ENCODE data around the gene MACROH2A1. TPM values are rescaled to one million over a fixed set of nuclear protein-coding genes. Genes with fewer than 3 reads are reported as not detected.

MACROH2A1 gene
- total RNA-seq, result 337 TPM

GRCh38 chr5:135398855-135399793 lies at the start of gene MACROH2A1:
Gene MACROH2A1 (minus strand): TSS chr5:135399231. CDS start chr5:135389093, 10,138 bp downstream.
- H3K27me3 ChIP-seq (ENCODE audit: insufficient read depth, low read length), result no peaks in the 10 kb centered on the region
- H3K9me3 ChIP-seq (ENCODE audit: low read depth, low read length), result no peaks in the 10 kb centered on the region
- H3K4me3 ChIP-seq (ENCODE audit: low read length), result peak within 1 kb of the TSS; percentile 81
- peaks cover 60% of the 10 kb centered on the region for H3K4me1 ChIP-seq (ENCODE audit: insufficient read depth, low read length)

- no peak overlapping the region for H3K4me3 ChIP-seq (ENCODE audit: low read length)
- peaks cover 44% of the 10 kb centered on the region for H3K4me1 ChIP-seq (ENCODE audit: insufficient read depth, low read length)
- H3K9me3 ChIP-seq (ENCODE audit: low read depth, low read length), result no peaks in the 10 kb centered on the region
- H3K27me3 ChIP-seq (ENCODE audit: insufficient read depth, low read length), result no peaks in the 10 kb centered on the region
Observed at GRCh38 chr5:135448071-135448739, 49.2 kb upstream of the MACROH2A1 start.

- H3K9me3 ChIP-seq (ENCODE audit: low read depth, low read length), result no peaks in the 10 kb centered on the region
- H3K4me1 ChIP-seq (ENCODE audit: insufficient read depth, low read length), result peaks cover 45% of the 10 kb centered on the region
Observed at GRCh38 chr5:135447298-135447929, 48.4 kb upstream of the MACROH2A1 start, which contains the start of gene DCANP1. Gene DCANP1 (minus strand): TSS chr5:135447348. CDS start chr5:135447108, 240 bp downstream.

GRCh38 chr5:135446615-135447014 lies 47.6 kb upstream of the MACROH2A1 start:
- Histone ChIP-seq H3K4me1 (ENCODE audit: insufficient read depth, low read length) (peaks cover 45% of the 10 kb centered on the region), H3K9me3 (ENCODE audit: low read depth, low read length) (no peaks in the 10 kb centered on the region), H3K4me3 (ENCODE audit: low read length) (no peak overlapping the region), H3K27me3 (ENCODE audit: insufficient read depth, low read length) (no peaks in the 10 kb centered on the region)

More at GRCh38 chr5:135447298-135447929, 48.4 kb upstream of the MACROH2A1 start, which contains the start of gene DCANP1:
- Histone ChIP-seq H3K27me3 (ENCODE audit: insufficient read depth, low read length) (no peaks in the 10 kb centered on the region), H3K4me3 (ENCODE audit: low read length) (no peak within 1 kb of the TSS)

GRCh38 chr5:135446206-135446605 lies 47.2 kb upstream of the MACROH2A1 start:
- H3K4me1 ChIP-seq (ENCODE audit: insufficient read depth, low read length), result peaks cover 47% of the 10 kb centered on the region
- no peak overlapping the region for H3K4me3 ChIP-seq (ENCODE audit: low read length)
- no peaks in the 10 kb centered on the region for H3K9me3 ChIP-seq (ENCODE audit: low read depth, low read length)
- H3K27me3 ChIP-seq (ENCODE audit: insufficient read depth, low read length), result no peaks in the 10 kb centered on the region

- H3K4me1 ChIP-seq (ENCODE audit: insufficient read depth, low read length), result peaks cover 41% of the 10 kb centered on the region
- no peak overlapping the region for H3K4me3 ChIP-seq (ENCODE audit: low read length)
- H3K9me3 ChIP-seq (ENCODE audit: low read depth, low read length), result no peaks in the 10 kb centered on the region
- H3K27me3 ChIP-seq (ENCODE audit: insufficient read depth, low read length), result no peaks in the 10 kb centered on the region
Observed at GRCh38 chr5:135445306-135445985, 46.4 kb upstream of the MACROH2A1 start.

- peaks cover 42% of the 10 kb centered on the region for H3K4me1 ChIP-seq (ENCODE audit: insufficient read depth, low read length)
- H3K4me3 ChIP-seq (ENCODE audit: low read length), result no peak overlapping the region
- H3K27me3 ChIP-seq (ENCODE audit: insufficient read depth, low read length), result no peaks in the 10 kb centered on the region
- no peaks in the 10 kb centered on the region for H3K9me3 ChIP-seq (ENCODE audit: low read depth, low read length)
Observed at GRCh38 chr5:135444881-135445280, 45.9 kb upstream of the MACROH2A1 start.

- H3K9me3 ChIP-seq (ENCODE audit: low read depth, low read length), result no peaks in the 10 kb centered on the region
- no peak overlapping the region for H3K4me3 ChIP-seq (ENCODE audit: low read length)
- peaks cover 47% of the 10 kb centered on the region for H3K4me1 ChIP-seq (ENCODE audit: insufficient read depth, low read length)
- H3K27me3 ChIP-seq (ENCODE audit: insufficient read depth, low read length), result no peaks in the 10 kb centered on the region
Observed at GRCh38 chr5:135444360-135444759, 45.3 kb upstream of the MACROH2A1 start.

GRCh38 chr5:135443161-135443960 lies 44.3 kb upstream of the MACROH2A1 start:
- no peaks in the 10 kb centered on the region for H3K9me3 ChIP-seq (ENCODE audit: low read depth, low read length)
- peaks cover 57% of the 10 kb centered on the region for H3K4me1 ChIP-seq (ENCODE audit: insufficient read depth, low read length)
- H3K4me3 ChIP-seq (ENCODE audit: low read length), result no peak overlapping the region

GRCh38 chr5:135442431-135443160 lies 43.6 kb upstream of the MACROH2A1 start:
- Histone ChIP-seq H3K9me3 (ENCODE audit: low read depth, low read length) (no peaks in the 10 kb centered on the region), H3K4me3 (ENCODE audit: low read length) (no peak overlapping the region), H3K4me1 (ENCODE audit: insufficient read depth, low read length) (peaks cover 65% of the 10 kb centered on the region), H3K27me3 (ENCODE audit: insufficient read depth, low read length) (no peaks in the 10 kb centered on the region)

More at GRCh38 chr5:135443161-135443960, 44.3 kb upstream of the MACROH2A1 start:
- no peaks in the 10 kb centered on the region for H3K27me3 ChIP-seq (ENCODE audit: insufficient read depth, low read length)

- peaks cover 72% of the 10 kb centered on the region for H3K4me1 ChIP-seq (ENCODE audit: insufficient read depth, low read length)
Observed at GRCh38 chr5:135441919-135442318, 42.9 kb upstream of the MACROH2A1 start.

GRCh38 chr5:135441350-135441831 lies 42.4 kb upstream of the MACROH2A1 start:
- H3K4me1 ChIP-seq (ENCODE audit: insufficient read depth, low read length), result peaks cover 77% of the 10 kb centered on the region
- H3K27me3 ChIP-seq (ENCODE audit: insufficient read depth, low read length), result no peaks in the 10 kb centered on the region
- no peak overlapping the region for H3K4me3 ChIP-seq (ENCODE audit: low read length)
- H3K9me3 ChIP-seq (ENCODE audit: low read depth, low read length), result no peaks in the 10 kb centered on the region

More at GRCh38 chr5:135441919-135442318, 42.9 kb upstream of the MACROH2A1 start:
- Histone ChIP-seq H3K9me3 (ENCODE audit: low read depth, low read length) (no peaks in the 10 kb centered on the region), H3K27me3 (ENCODE audit: insufficient read depth, low read length) (no peaks in the 10 kb centered on the region), H3K4me3 (ENCODE audit: low read length) (no peak overlapping the region)

GRCh38 chr5:135440916-135441315 lies 41.9 kb upstream of the MACROH2A1 start:
- Histone ChIP-seq H3K27me3 (ENCODE audit: insufficient read depth, low read length) (no peaks in the 10 kb centered on the region), H3K9me3 (ENCODE audit: low read depth, low read length) (no peaks in the 10 kb centered on the region), H3K4me1 (ENCODE audit: insufficient read depth, low read length) (peaks cover 81% of the 10 kb centered on the region), H3K4me3 (ENCODE audit: low read length) (no peak overlapping the region)
